MCF 10A (cell line): ENCODE data around the gene ADCY7. TPM values are rescaled to one million over a fixed set of nuclear protein-coding genes. Genes with fewer than 3 reads are reported as not detected.

Experiments
- BruUV-seq: library from RNA; stranded (reverse); fragments of 400-500 nt; replicated peaks from 2 replicates; lab custom pipeline; 2021; lab: Mats Ljungman, UMichigan
- CTCF ChIA-PET: fragments of 300-600 bp; sonication (Branson Sonifier 250); formaldehyde crosslinking; extraction: SDS; loops from one replicate; lab custom pipeline; 2021; ENCODE audit warnings: antibody characterized with exemption, inconsistent platforms; lab: Yijun Ruan, JAX
- POLR2A ChIA-PET: fragments of 300-600, 350-650 bp; sonication (Branson Sonifier 250); formaldehyde crosslinking; extraction: SDS; loops from one replicate; lab custom pipeline; 2020; ENCODE audit warnings: antibody characterized with exemption, inconsistent platforms; lab: Yijun Ruan, JAX
- DNase-seq: peaks from one replicate; pipeline ENCODE4 v3.0.0-alpha.2; 2018; ENCODE audit not compliant: unreplicated experiment
- H3K27ac Mint-ChIP-seq: one replicate; pipeline ENCODE4 v1.8.0; 2022; ENCODE audit warnings: mild to moderate bottlenecking, low read depth, mixed read lengths; ENCODE audit not compliant: unreplicated experiment
- H3K27me3 Mint-ChIP-seq: one replicate; pipeline ENCODE4 v1.8.0; 2022; ENCODE audit warnings: mixed read lengths; ENCODE audit not compliant: insufficient read depth, unreplicated experiment
- H3K36me3 Mint-ChIP-seq: one replicate; pipeline ENCODE4 v1.8.0; 2022; ENCODE audit warnings: mild to moderate bottlenecking, moderate library complexity, mixed read lengths; ENCODE audit not compliant: insufficient read depth, unreplicated experiment
- H3K4me1 Mint-ChIP-seq: one replicate; pipeline ENCODE4 v1.8.0; 2022; ENCODE audit warnings: mixed read lengths; ENCODE audit not compliant: insufficient read depth, unreplicated experiment
- H3K4me3 Mint-ChIP-seq: one replicate; pipeline ENCODE4 v1.8.0; 2022; ENCODE audit warnings: mild to moderate bottlenecking, moderate library complexity, mixed read lengths; ENCODE audit not compliant: unreplicated experiment
- H3K9me3 Mint-ChIP-seq: one replicate; pipeline ENCODE4 v1.8.0; 2022; ENCODE audit warnings: mixed read lengths; ENCODE audit not compliant: unreplicated experiment
- CTCF ChIP-seq: fragments of 200-600 bp; IDR thresholded peaks from one replicate; pipeline ENCODE4 v1.8.0; 2022; ENCODE audit warnings: antibody characterized with exemption, mild to moderate bottlenecking; ENCODE audit not compliant: unreplicated experiment
- intact Hi-C: fragments of 100-400 bp; cut with micrococcal nuclease; formaldehyde crosslinking; loops from 2 replicates; pipeline ENCODE4 v1.14.1; 2022
- total RNA-seq: library from RNA; stranded (reverse); gene quantifications from 2 replicates; pipeline ENCODE4 v1.2.3, GENCODE V29; 2022

Gene ADCY7
- total RNA-seq, 1 experiment from 2014 or later = 32.9 TPM

- Mint-ChIP-seq H3K27me3 (no peaks in the 10 kb centered on the region), H3K4me3 (peak overlapping the region; percentile 72), H3K4me1 (peaks cover 18% of the 10 kb centered on the region), H3K36me3 (peaks cover 5% of the 10 kb centered on the region), H3K27ac (no peak overlapping the region), H3K9me3 (no peaks in the 10 kb centered on the region)
- CTCF ChIA-PET = interaction anchor here (0.7 kb wide), 1 partner anchor 290 kb away, joined by 4 read pairs; no protein-coding TSS in a partner anchor
- BruUV-seq = TSS peak; percentile 20
- intact Hi-C loops = no loop called here
- POLR2A ChIA-PET = interaction anchor here (0.7 kb wide), 1 partner anchor 1988 kb away, joined by 3 read pairs; no protein-coding TSS in a partner anchor
- TF ChIP-seq CTCF = no peak
- no peak for DNase-seq
Measured at GRCh38 chr16:50246299-50247122, 19.8 kb upstream of the ADCY7 start.

- POLR2A ChIA-PET = no interaction called here
- Mint-ChIP-seq H3K4me3 (peak overlapping the region; percentile 72), H3K9me3 (no peaks in the 10 kb centered on the region), H3K4me1 (peaks cover 18% of the 10 kb centered on the region), H3K27ac (no peak overlapping the region), H3K27me3 (no peaks in the 10 kb centered on the region), H3K36me3 (peaks cover 5% of the 10 kb centered on the region)
- intact Hi-C loops = no loop called here
- CTCF ChIA-PET = interaction anchor here (0.6 to 1.1 kb wide), 3 partner anchors 10 to 289 kb away, joined by 3 to 4 read pairs (median 3); no protein-coding TSS in a partner anchor
- BruUV-seq = no TSS peak
- no peak for TF ChIP-seq CTCF
- no peak for DNase-seq
Measured at GRCh38 chr16:50247123-50247905, 19.0 kb upstream of the ADCY7 start.

GRCh38 chr16:50247906-50248608, 18.3 kb upstream of the ADCY7 start:
- H3K9me3 Mint-ChIP-seq = no peaks in the 10 kb centered on the region
- CTCF ChIA-PET = interaction anchor here (0.6 to 1.1 kb wide), 2 partner anchors 9 to 38 kb away, joined by 3 read pairs; no protein-coding TSS in a partner anchor
- no peak overlapping the region for H3K4me3 Mint-ChIP-seq
- peaks cover 18% of the 10 kb centered on the region for H3K4me1 Mint-ChIP-seq
- H3K27me3 Mint-ChIP-seq = no peaks in the 10 kb centered on the region
- TF ChIP-seq CTCF = no peak
- intact Hi-C loops = no loop called here
- POLR2A ChIA-PET = no interaction called here
- peaks cover 5% of the 10 kb centered on the region for H3K36me3 Mint-ChIP-seq
- DNase-seq = no peak
- H3K27ac Mint-ChIP-seq = no peak overlapping the region
- no TSS peak for BruUV-seq
